HepG2 (cell line): Measurements from ENCODE around the gene DUS2. TPM values are rescaled to one million over a fixed set of nuclear protein-coding genes. Genes with fewer than 3 reads are reported as not detected.

Experiments used
- ETV5 ChIP-seq: IDR thresholded peaks from 2 replicates; pipeline ENCODE4 v1.6.1; 2018; ENCODE audit warnings: missing biosample characterization, missing genetic modification reagents, inconsistent platforms, borderline replicate concordance
- GATA4 ChIP-seq: sonication (generic); IDR thresholded peaks from 2 replicates; pipeline ENCODE4 v1.6.1; 2016; ENCODE audit warnings: antibody characterized with exemption, low read depth, borderline replicate concordance
- HOXA5 ChIP-seq: sonication (generic); formaldehyde crosslinking; IDR thresholded peaks from 2 replicates; pipeline ENCODE4 v1.4.0; 2020; ENCODE audit warnings: missing genetic modification reagents
- IKZF1 ChIP-seq: fragments of 450-650 bp; IDR thresholded peaks from 2 replicates; pipeline ENCODE4 v1.7.1; 2016
- ISL2 ChIP-seq: sonication (generic); formaldehyde crosslinking; IDR thresholded peaks from 2 replicates; pipeline ENCODE4 v1.5.0; 2020; ENCODE audit warnings: missing genetic modification reagents
- KMT2A ChIP-seq: sonication (generic); formaldehyde crosslinking; IDR thresholded peaks from 2 replicates; pipeline ENCODE4 v1.4.0; 2020; ENCODE audit warnings: missing genetic modification reagents
- NFRKB ChIP-seq: fragments of 450-650 bp; IDR thresholded peaks from 2 replicates; pipeline ENCODE4 v1.6.1; 2017
- NFYC ChIP-seq: IDR thresholded peaks from 2 replicates; pipeline ENCODE4 v1.6.1; 2016; ENCODE audit warnings: missing genetic modification reagents, missing compliant biosample characterization
- PCBP2 ChIP-seq: fragments of 200-400 bp; formaldehyde crosslinking; optimal IDR thresholded peaks from 2 replicates; pipeline ENCODE3; 2018; ENCODE audit warnings: low read length, low read depth; ENCODE audit not compliant: poor library complexity, severe bottlenecking
- RBM39 ChIP-seq: fragments of 200-400 bp; formaldehyde crosslinking; IDR thresholded peaks from one replicate; pipeline ENCODE4 v1.6.1; 2018; ENCODE audit warnings: antibody characterized with exemption, mild to moderate bottlenecking, low read depth, low read length; ENCODE audit not compliant: poor library complexity, severe bottlenecking
- RFXAP ChIP-seq: sonication (generic); formaldehyde crosslinking; IDR thresholded peaks from 2 replicates; pipeline ENCODE4 v1.4.0; 2020; ENCODE audit warnings: missing genetic modification reagents, borderline replicate concordance
- RNF2 ChIP-seq: fragments of 450-650 bp; conservative IDR thresholded peaks from 2 replicates; pipeline ENCODE4 v1.6.1; 2016; ENCODE audit warnings: low read depth
- RXRB ChIP-seq: IDR thresholded peaks from 2 replicates; pipeline ENCODE4 v1.6.1; 2016; ENCODE audit warnings: borderline replicate concordance, missing genetic modification reagents, missing compliant biosample characterization
- SALL2 ChIP-seq: sonication (generic); formaldehyde crosslinking; IDR thresholded peaks from 2 replicates; pipeline ENCODE4 v1.8.1; 2023; ENCODE audit warnings: mild to moderate bottlenecking, missing genetic modification reagents, inconsistent platforms
- YEATS2 ChIP-seq: sonication (generic); formaldehyde crosslinking; IDR thresholded peaks from 2 replicates; pipeline ENCODE4 v1.4.0; 2020; ENCODE audit warnings: missing genetic modification reagents, borderline replicate concordance
- YY1 ChIP-seq: IDR thresholded peaks from 2 replicates; pipeline ENCODE4 v1.6.1; 2011; ENCODE audit warnings: low read length, low read depth, moderate library complexity, mild to moderate bottlenecking; ENCODE audit not compliant: insufficient read depth, insufficient replicate concordance
- ZKSCAN5 ChIP-seq: sonication (generic); formaldehyde crosslinking; IDR thresholded peaks from 2 replicates; pipeline ENCODE4 v1.5.1; 2020; ENCODE audit warnings: mild to moderate bottlenecking, missing genetic modification reagents
- ZNF329 ChIP-seq: sonication (generic); formaldehyde crosslinking; IDR thresholded peaks from 2 replicates; pipeline ENCODE4 v1.9.0; 2021; ENCODE audit warnings: low read depth, mild to moderate bottlenecking, missing genetic modification reagents
- ZNF451 ChIP-seq: sonication (generic); formaldehyde crosslinking; IDR thresholded peaks from 2 replicates; pipeline ENCODE4 v1.5.0; 2020; ENCODE audit warnings: mild to moderate bottlenecking, missing genetic modification reagents
- polyA plus RNA-seq, 8 experiments: library from polyadenylated mRNA; depleted of rRNA in 3 of 8; stranded (reverse) in 7 of 8; unstranded in 1 of 8; fragments of >200 nt; fragmentation: Illumina TruSeq in 4 of 8; extraction: Trizol in 4 of 8; gene quantifications; 2 replicates each; pipeline versions ENCODE4 v1.2.1 to v1.2.3, GENCODE V29; 2011 to 2016; ENCODE audit warnings: low read depth in 4 of 8, missing spikeins in 1 of 8, mixed read lengths in 1 of 8; ENCODE audit not compliant: insufficient read depth in 1 of 8
- total RNA-seq, 5 experiments: library from RNA; depleted of rRNA; stranded (reverse); fragments of >200 nt; fragmentation: Illumina TruSeq; extraction: Trizol; gene quantifications; 2 replicates each; pipeline ENCODE4 v1.2.3, GENCODE V29; 2016; ENCODE audit warnings: low read depth in 1 of 5
- TF ChIP-seq, protein P1 (sequence below): sonication (generic); formaldehyde crosslinking; IDR thresholded peaks from 2 replicates; pipeline ENCODE4 v1.9.0; 2022; ENCODE audit warnings: missing genetic modification reagents, mild to moderate bottlenecking, borderline replicate concordance
- TF ChIP-seq, protein P2 (sequence below): sonication (generic); formaldehyde crosslinking; IDR thresholded peaks from 2 replicates; pipeline ENCODE4 v1.5.0; 2020; ENCODE audit warnings: missing genetic modification reagents, mild to moderate bottlenecking, borderline replicate concordance
- TF ChIP-seq, protein P3 (sequence below): sonication (generic); formaldehyde crosslinking; IDR thresholded peaks from 2 replicates; pipeline ENCODE4 v1.4.0; 2020; ENCODE audit warnings: missing genetic modification reagents, borderline replicate concordance
- TF ChIP-seq, protein P4 (sequence below): sonication (generic); formaldehyde crosslinking; IDR thresholded peaks from 2 replicates; pipeline ENCODE4 v1.4.0; 2020; ENCODE audit warnings: missing genetic modification reagents

The DUS2 gene
- total and polyA plus RNA-seq, 2 of the 13 experiments (the other 11 are each of a cell fraction or from before 2014, with no cell fraction given): 17.8 to 25.1 TPM

DNA sequence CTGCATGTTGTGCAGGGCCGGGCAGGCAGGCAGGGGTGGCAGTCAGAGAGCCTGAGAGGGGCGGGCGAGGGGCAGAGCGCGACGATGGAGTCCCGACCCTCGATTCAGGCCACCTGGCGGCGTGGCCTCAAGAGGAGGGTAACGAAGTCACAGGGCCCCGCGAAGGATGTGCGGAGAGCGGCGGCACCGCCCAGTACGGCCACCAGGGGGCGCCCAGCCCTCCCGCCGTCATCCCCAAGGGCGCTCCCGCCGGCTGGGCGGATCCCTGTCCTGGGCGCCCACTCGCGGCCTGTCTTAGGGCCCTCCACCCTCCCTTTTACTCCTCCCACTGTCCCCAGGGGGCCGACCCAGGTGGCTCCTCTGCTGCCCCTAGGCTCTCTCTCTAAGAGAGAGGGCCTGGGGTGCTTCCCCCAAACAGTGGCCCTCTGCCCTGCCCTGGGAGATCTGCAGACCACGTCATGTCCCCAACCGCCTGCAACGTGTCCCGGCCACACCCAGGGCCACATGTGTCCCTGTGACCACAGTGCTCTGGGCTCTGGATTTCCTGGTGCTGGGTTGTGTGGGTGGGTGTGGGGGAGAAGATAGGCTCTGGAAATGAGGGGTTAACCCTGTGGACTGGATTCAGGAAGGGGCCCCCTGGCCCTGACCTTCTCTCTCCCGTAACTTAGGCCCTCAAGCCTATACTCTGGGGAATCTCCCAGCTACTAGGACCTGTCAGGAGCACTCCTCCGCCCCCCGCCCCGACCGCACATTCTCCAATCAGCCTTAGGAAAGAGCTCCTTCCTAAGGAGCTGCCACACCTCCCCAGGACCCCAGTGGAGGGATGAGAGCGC lies 29.7 kb upstream of the DUS2 start (continued):
- no peak for TF ChIP-seq NFRKB
- peak; percentile 56 for TF ChIP-seq RXRB (CRISPR knock-in tag)
- peak; percentile 47; the same call in 1 of the 2 replicates for TF ChIP-seq ETV5 (CRISPR knock-in tag)
- no peak for TF ChIP-seq ZNF451
- peak; percentile 69 for TF ChIP-seq YY1
- TF ChIP-seq KMT2A (CRISPR knock-in tag): peak; percentile 78
- TF ChIP-seq, protein P1, sequence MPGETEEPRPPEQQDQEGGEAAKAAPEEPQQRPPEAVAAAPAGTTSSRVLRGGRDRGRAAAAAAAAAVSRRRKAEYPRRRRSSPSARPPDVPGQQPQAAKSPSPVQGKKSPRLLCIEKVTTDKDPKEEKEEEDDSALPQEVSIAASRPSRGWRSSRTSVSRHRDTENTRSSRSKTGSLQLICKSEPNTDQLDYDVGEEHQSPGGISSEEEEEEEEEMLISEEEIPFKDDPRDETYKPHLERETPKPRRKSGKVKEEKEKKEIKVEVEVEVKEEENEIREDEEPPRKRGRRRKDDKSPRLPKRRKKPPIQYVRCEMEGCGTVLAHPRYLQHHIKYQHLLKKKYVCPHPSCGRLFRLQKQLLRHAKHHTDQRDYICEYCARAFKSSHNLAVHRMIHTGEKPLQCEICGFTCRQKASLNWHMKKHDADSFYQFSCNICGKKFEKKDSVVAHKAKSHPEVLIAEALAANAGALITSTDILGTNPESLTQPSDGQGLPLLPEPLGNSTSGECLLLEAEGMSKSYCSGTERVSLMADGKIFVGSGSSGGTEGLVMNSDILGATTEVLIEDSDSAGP (CRISPR knock-in tag): peak; percentile 86
- peak; percentile 51 for TF ChIP-seq RNF2
- TF ChIP-seq, protein P2, sequence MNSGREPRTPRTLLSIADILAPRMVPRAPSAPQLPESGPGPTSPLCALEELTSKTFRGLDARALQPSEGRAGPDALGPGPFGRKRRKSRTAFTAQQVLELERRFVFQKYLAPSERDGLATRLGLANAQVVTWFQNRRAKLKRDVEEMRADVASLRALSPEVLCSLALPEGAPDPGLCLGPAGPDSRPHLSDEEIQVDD (CRISPR knock-in tag): peak; percentile 15; the same call in 1 of the 2 replicates
- peak; percentile 66; the same call in 1 of the 2 replicates for TF ChIP-seq ISL2 (CRISPR knock-in tag)
- peak; percentile 78; the same call in 1 of the 2 replicates for TF ChIP-seq SALL2 (CRISPR knock-in tag)
- TF ChIP-seq, protein P3, sequence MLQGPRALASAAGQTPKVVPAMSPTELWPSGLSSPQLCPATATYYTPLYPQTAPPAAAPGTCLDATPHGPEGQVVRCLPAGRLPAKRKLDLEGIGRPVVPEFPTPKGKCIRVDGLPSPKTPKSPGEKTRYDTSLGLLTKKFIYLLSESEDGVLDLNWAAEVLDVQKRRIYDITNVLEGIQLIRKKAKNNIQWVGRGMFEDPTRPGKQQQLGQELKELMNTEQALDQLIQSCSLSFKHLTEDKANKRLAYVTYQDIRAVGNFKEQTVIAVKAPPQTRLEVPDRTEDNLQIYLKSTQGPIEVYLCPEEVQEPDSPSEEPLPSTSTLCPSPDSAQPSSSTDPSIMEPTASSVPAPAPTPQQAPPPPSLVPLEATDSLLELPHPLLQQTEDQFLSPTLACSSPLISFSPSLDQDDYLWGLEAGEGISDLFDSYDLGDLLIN (CRISPR knock-in tag): no peak
- peak; percentile 84 for TF ChIP-seq YEATS2 (CRISPR knock-in tag)
- TF ChIP-seq, protein P4, sequence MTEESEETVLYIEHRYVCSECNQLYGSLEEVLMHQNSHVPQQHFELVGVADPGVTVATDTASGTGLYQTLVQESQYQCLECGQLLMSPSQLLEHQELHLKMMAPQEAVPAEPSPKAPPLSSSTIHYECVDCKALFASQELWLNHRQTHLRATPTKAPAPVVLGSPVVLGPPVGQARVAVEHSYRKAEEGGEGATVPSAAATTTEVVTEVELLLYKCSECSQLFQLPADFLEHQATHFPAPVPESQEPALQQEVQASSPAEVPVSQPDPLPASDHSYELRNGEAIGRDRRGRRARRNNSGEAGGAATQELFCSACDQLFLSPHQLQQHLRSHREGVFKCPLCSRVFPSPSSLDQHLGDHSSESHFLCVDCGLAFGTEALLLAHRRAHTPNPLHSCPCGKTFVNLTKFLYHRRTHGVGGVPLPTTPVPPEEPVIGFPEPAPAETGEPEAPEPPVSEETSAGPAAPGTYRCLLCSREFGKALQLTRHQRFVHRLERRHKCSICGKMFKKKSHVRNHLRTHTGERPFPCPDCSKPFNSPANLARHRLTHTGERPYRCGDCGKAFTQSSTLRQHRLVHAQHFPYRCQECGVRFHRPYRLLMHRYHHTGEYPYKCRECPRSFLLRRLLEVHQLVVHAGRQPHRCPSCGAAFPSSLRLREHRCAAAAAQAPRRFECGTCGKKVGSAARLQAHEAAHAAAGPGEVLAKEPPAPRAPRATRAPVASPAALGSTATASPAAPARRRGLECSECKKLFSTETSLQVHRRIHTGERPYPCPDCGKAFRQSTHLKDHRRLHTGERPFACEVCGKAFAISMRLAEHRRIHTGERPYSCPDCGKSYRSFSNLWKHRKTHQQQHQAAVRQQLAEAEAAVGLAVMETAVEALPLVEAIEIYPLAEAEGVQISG (CRISPR knock-in tag): peak; percentile 85
- TF ChIP-seq ZKSCAN5 (CRISPR knock-in tag): no peak
- peak; percentile 60 for TF ChIP-seq RBM39
- peak; percentile 91 for TF ChIP-seq HOXA5 (CRISPR knock-in tag)
- peak; percentile 30; the same call in 1 of the 2 replicates for TF ChIP-seq NFYC (CRISPR knock-in tag)
- TF ChIP-seq ZNF329 (CRISPR knock-in tag): no peak; the same call in 1 of the 2 replicates
- no peak for TF ChIP-seq PCBP2
- no peak for TF ChIP-seq GATA4
- peak; percentile 81; the same call in 1 of the 2 replicates for TF ChIP-seq RFXAP (CRISPR knock-in tag)
- no peak for TF ChIP-seq IKZF1
